Sigmoid colon (tissue), 7 donors: ENCODE data around the gene ADIPOR1. TPM values are rescaled to one million over a fixed set of nuclear protein-coding genes. Genes with fewer than 3 reads are reported as not detected.

Source experiments
- DNase-seq: peaks from one replicate; pipeline ENCODE4 v3.0.0-alpha.2; 2019
- H3K27ac ChIP-seq, 4 donors: fragments of 200-600 bp; sonication (generic); one replicate each; pipeline ENCODE4 v1.5.1; 2016 to 2019; ENCODE audit warnings: mild to moderate bottlenecking in 1 of 4
- H3K27me3 ChIP-seq, 3 donors: fragments of 200-600 bp; sonication (generic); one replicate each; pipeline ENCODE4 v1.5.1; 2019; ENCODE audit warnings: mild to moderate bottlenecking in 1 of 3
- H3K36me3 ChIP-seq, 4 donors: fragments of 200-600 bp; sonication (generic); one replicate each; pipeline ENCODE4 v1.5.1; 2016 to 2019
- H3K4me1 ChIP-seq, 4 donors: fragments of 200-600 bp; sonication (generic); one replicate each; pipeline ENCODE4 v1.5.1; 2017 to 2019
- H3K4me3 ChIP-seq, 4 donors: fragments of 200-600 bp; sonication (generic); one replicate each; pipeline ENCODE4 v1.5.1; 2017 to 2019; ENCODE audit warnings: mild to moderate bottlenecking in 2 of 4, moderate library complexity in 1 of 4
- H3K9me3 ChIP-seq, 4 donors: fragments of 200-600 bp in 3 of 4; sonication (generic) in 3 of 4; one replicate each; pipeline versions ENCODE4 v1.5.1 to v1.6.1; 2013 to 2019
- CTCF ChIP-seq, 4 experiments: fragments of 450-650 bp in 3 of 4; fragments of 200-600 bp in 1 of 4; IDR thresholded peaks; one replicate each; pipeline ENCODE4 v1.5.1; 2016 to 2019; ENCODE audit warnings: antibody characterized with exemption in 4 of 4, mild to moderate bottlenecking in 3 of 4, moderate library complexity in 2 of 4
- EP300 ChIP-seq, 4 donors: sonication (generic); formaldehyde crosslinking; IDR thresholded peaks; one replicate each; pipeline ENCODE4 v1.6.1; 2017; ENCODE audit warnings: antibody characterized with exemption in 4 of 4
- POLR2A ChIP-seq, 2 donors: fragments of 450-650 bp; IDR thresholded peaks; one replicate each; pipeline ENCODE4 v1.6.1; 2016; ENCODE audit warnings: antibody characterized with exemption in 2 of 2, mild to moderate bottlenecking in 2 of 2, moderate library complexity in 2 of 2
- POLR2AphosphoS5 ChIP-seq, 4 donors: sonication (generic); formaldehyde crosslinking; IDR thresholded peaks; one replicate each; pipeline ENCODE4 v1.6.1; 2017; ENCODE audit warnings: antibody characterized with exemption in 4 of 4
- WGBS, 2 donors: extraction: QIAGEN DNeasy Blood & Tissue Kit; methylation state at CpG; one replicate each; pipeline ENCODE4 v1.1.7; 2013; 5-methylcytosine and 5-hydroxymethylcytosine counted together
- intact Hi-C: fragments of 100-400 bp; cut with DNase I; formaldehyde crosslinking; loops from one replicate; pipeline ENCODE4 v1.15.1; 2023
- polyA plus RNA-seq, 3 donors: library from polyadenylated mRNA; stranded (reverse); fragments of 200-250 nt; gene quantifications; one replicate each; pipeline ENCODE4 v1.2.3, GENCODE V29; 2013
- total RNA-seq, 4 donors: library from RNA; depleted of rRNA; stranded (reverse); fragments of >200 nt; gene quantifications; one replicate each; pipeline ENCODE4 v1.1.0, GENCODE V29; 2016
- donor health status: healthy with polysubstance abuse.
- donor health status: Bipolar disorder and iron deficiency.
- donor health status: healthy.

The ADIPOR1 gene
- total and polyA plus RNA-seq, 7 donors: 54.4 to 82.9 (median 69.2) TPM

GRCh38 chr1:202966006-202966898, 8.1 kb upstream of the ADIPOR1 start:
- H3K9me3 ChIP-seq: no peaks in the 10 kb centered on the region
- no peak for TF ChIP-seq POLR2AphosphoS5 (IDR thresholded peaks at IDR 0.05)
- TF ChIP-seq EP300 (IDR thresholded peaks at IDR 0.05): no peak
- no peak for TF ChIP-seq CTCF (IDR thresholded peaks at IDR 0.05)
- no peak for TF ChIP-seq POLR2A (IDR thresholded peaks at IDR 0.05)
- DNase-seq: no peak
- intact Hi-C loops: no loop called here
- H3K4me3 ChIP-seq: peak overlapping the region; percentile 69 to 97 (median 83)
- peak overlapping the region; percentile 87 to 96 (median 92) for H3K27ac ChIP-seq
- H3K27me3 ChIP-seq: no peaks in the 10 kb centered on the region
- H3K36me3 ChIP-seq: peaks cover 0 to 35% (median 4%) of the 10 kb centered on the region in 4 donors
- 46 to 55% methylated on average over 18 of the region's 18 CpGs for WGBS, 2 donors
- peaks cover 0 to 29% (median 16%) of the 10 kb centered on the region in 4 donors for H3K4me1 ChIP-seq

GRCh38 chr1:202965422-202965821, 7.3 kb upstream of the ADIPOR1 start:
- Histone ChIP-seq H3K4me3 (no peak overlapping the region), H3K4me1 (peaks cover 0 to 29% (median 16%) of the 10 kb centered on the region in 4 donors), H3K9me3 (no peaks in the 10 kb centered on the region), H3K27me3 (no peaks in the 10 kb centered on the region), H3K27ac (no peak overlapping the region), H3K36me3 (peaks cover 0 to 39% (median 4%) of the 10 kb centered on the region in 4 donors)
- intact Hi-C loops: loop anchor here (2.0 kb wide), 1 partner anchor 157 kb away; the partner anchor contains the start of gene KDM5B
- no peak for DNase-seq
- TF ChIP-seq CTCF (IDR thresholded peaks at IDR 0.05) (no peak), POLR2A (IDR thresholded peaks at IDR 0.05) (no peak), EP300 (IDR thresholded peaks at IDR 0.05) (no peak), POLR2AphosphoS5 (IDR thresholded peaks at IDR 0.05) (no peak)
- 92 to 94% methylated on average over 3 of the region's 3 CpGs for WGBS, 2 donors

DNA sequence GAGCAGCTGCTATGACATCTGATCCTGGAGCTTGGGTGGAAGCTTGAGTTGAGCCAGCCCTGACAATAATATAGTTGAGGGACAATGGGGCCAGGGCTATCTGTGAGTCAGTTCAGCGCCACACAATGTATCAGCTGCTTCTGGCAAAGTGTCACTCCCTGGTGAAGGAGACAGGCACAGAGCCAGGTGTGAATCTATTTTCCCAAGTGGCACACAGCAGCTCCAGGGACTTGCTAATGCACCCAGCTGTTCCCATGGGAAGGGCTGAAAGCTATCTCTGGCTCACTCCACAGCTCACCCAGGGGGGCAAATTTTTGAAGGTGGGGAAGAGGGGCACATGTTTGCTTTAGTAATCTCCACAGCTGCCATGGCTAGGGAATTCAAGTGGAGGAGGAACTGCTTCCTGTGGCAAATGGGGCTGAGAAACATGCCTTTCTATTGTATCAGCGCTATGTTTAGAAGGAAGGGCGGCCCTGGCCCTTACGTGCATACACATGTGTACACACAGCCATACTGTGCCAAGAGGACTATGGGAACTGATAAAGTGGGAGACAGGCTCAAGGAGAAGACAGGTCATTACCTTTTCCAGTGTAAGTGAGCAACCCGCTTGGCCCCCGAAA, 6.8 kb upstream of the ADIPOR1 start:
- no peak for TF ChIP-seq POLR2AphosphoS5 (IDR thresholded peaks at IDR 0.05)
- TF ChIP-seq EP300 (IDR thresholded peaks at IDR 0.05): no peak
- TF ChIP-seq POLR2A (IDR thresholded peaks at IDR 0.05): no peak
- no peak for TF ChIP-seq CTCF (IDR thresholded peaks at IDR 0.05)
- H3K36me3 ChIP-seq: peaks cover 0 to 39% (median 4%) of the 10 kb centered on the region in 4 donors
- WGBS, 2 donors: 95% methylated on average over 6 of the region's 6 CpGs
- no peaks in the 10 kb centered on the region for H3K9me3 ChIP-seq
- intact Hi-C loops: loop anchor here (2.0 to 5.0 kb wide), 2 partner anchors 62 to 156 kb away; partner anchors contain the start of genes KDM5B and PPFIA4
- DNase-seq: no peak
- peaks cover 0 to 29% (median 16%) of the 10 kb centered on the region in 4 donors for H3K4me1 ChIP-seq
- no peak overlapping the region for H3K27ac ChIP-seq
- H3K27me3 ChIP-seq: no peaks in the 10 kb centered on the region
- H3K4me3 ChIP-seq: no peak overlapping the region

DNA sequence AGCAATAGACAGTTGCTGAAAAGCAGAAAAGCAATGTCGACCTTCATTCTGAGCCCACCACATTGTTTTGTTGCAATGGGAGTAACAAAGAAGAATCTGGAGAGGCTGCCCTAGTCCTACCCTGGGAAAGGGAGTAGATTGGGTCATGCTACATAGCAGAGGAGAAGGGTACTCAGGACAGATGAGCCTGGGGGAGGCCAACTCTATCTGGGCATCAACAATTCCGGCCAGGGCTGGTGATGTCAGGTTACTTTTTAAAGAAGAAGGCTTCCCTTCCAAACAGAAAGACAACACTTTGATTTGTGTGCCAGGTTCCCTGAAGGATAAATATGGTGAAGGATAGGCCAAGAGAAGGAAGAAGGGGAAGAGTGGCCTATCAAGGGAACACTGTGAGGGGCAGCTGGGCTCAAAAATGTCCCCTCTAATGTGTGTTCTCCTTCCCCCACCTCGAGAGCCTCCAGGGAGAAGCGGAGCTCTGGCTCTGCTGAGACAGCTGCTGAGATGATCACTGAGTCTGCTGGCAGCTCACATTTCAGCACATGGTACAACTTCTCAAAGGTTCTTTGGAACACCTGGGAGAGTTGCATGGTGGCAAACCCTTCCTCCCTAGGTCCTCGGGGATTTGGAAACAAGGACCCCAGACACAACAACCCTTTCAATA, 3.2 kb upstream of the ADIPOR1 start:
- H3K9me3 ChIP-seq: no peaks in the 10 kb centered on the region
- H3K4me3 ChIP-seq: no peak overlapping the region
- peaks cover 0 to 39% (median 4%) of the 10 kb centered on the region in 4 donors for H3K36me3 ChIP-seq
- H3K27me3 ChIP-seq: no peaks in the 10 kb centered on the region
- H3K4me1 ChIP-seq: peaks cover 0 to 26% (median 23%) of the 10 kb centered on the region in 4 donors
- no peak for DNase-seq
- 93 to 95% methylated on average over 5 of the region's 5 CpGs for WGBS, 2 donors
- no peak for TF ChIP-seq CTCF (IDR thresholded peaks at IDR 0.05)
- no peak for TF ChIP-seq POLR2A (IDR thresholded peaks at IDR 0.05)
- no peak for TF ChIP-seq EP300 (IDR thresholded peaks at IDR 0.05)
- intact Hi-C loops: loop anchor here (5.0 kb wide), 1 partner anchor 66 kb away; the partner anchor contains the start of gene PPFIA4
- no peak overlapping the region for H3K27ac ChIP-seq
